IPS-20b (cell line): Measurements from ENCODE around the gene CDK19.
"Not testable (repeated sequence)": the region's sequence is repeated elsewhere in the genome, so short reads cannot be mapped to it uniquely, and the experiment has no call there.

Experiments
- H3K27ac ChIP-seq: one replicate; pipeline ENCODE4 v1.5.1; 2013; ENCODE audit warnings: low read length
- H3K27me3 ChIP-seq: 2 replicates; pipeline ENCODE4 v1.6.1; 2013; ENCODE audit warnings: mild to moderate bottlenecking, low read length, inconsistent platforms; ENCODE audit not compliant: insufficient read depth
- H3K36me3 ChIP-seq: 2 replicates; pipeline ENCODE4 v1.6.1; 2013; ENCODE audit warnings: low read depth, mild to moderate bottlenecking, inconsistent platforms, low read length, moderate library complexity; ENCODE audit not compliant: insufficient read depth
- H3K4me1 ChIP-seq: 2 replicates; pipeline ENCODE4 v1.6.1; 2013; ENCODE audit warnings: mild to moderate bottlenecking, control low read depth, inconsistent platforms, low read length, moderate library complexity; ENCODE audit not compliant: insufficient read depth
- H3K4me3 ChIP-seq: 2 replicates; pipeline ENCODE4 v1.5.1; 2013; ENCODE audit warnings: mild to moderate bottlenecking, low read length, inconsistent platforms
- H3K9ac ChIP-seq: 2 replicates; pipeline ENCODE4 v1.6.1; 2013; ENCODE audit warnings: low read depth, mild to moderate bottlenecking, inconsistent platforms, low read length, moderate library complexity
- H3K9me3 ChIP-seq: 2 replicates; pipeline ENCODE4 v1.6.1; 2013; ENCODE audit warnings: mild to moderate bottlenecking, low read depth, low read length, inconsistent platforms; ENCODE audit not compliant: insufficient read depth

Gene CDK19

DNA sequence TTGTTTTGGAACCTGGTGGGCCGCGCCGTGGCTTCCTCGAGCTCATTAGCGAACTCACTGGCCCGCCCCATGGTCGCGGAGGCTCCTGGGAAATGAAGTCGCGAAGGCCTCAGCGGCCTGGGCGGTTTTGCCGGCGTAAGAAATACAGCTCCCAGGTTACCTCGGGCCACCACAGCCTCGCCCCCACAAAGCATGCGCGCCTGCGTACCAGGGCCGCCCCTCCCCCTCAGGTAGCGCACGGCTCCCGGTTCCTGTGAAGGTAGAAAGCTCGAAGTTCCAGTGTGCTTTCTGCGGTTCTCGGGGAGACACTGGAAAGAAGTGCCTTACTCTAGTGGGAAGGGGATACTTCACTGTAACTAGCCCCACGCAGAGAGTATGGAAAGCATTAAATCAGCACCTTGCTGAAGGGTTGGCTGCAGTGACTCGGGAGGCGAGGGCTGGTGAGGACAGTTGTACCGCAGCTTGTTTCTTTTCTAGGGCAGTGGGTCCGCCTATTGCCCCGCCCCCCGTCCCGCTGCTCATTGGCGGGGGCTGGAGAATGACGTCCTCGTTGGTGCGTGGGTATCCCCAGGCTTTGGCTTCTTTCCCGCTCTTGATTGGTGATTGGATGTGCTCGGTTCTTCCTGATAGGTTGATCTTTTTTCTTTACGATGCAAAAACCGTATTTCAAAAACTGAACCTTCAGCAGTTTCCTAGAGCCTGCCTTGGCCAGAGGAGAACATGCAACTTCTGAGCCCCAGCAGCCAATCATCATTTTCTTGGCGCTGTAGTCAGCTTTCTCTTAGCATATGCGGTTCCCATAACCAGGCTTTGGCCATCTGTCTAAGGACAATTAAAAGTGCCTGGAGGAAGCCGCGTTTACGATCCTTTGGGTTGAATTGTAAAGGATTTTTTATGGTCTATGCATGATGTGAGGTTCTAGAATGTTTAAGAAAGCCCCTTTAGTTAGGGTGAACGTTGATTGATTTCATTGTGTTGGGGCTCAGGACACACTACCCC, at the start of gene CDK19:
CDK19 (minus strand) TSS at position 59 of the 999 bp plus-strand sequence. CDS start 333 bp downstream, outside the sequence.
- Histone ChIP-seq H3K9me3 (no peaks in the 10 kb centered on the region), H3K27me3 (no peaks in the 10 kb centered on the region), H3K4me1 (peaks cover 8% of the 10 kb centered on the region; the same call in 1 of the 2 replicates), H3K9ac (peak within 1 kb of the TSS; percentile 92), H3K4me3 (peak within 1 kb of the TSS; percentile 87), H3K36me3 (no peaks in the 10 kb centered on the region), H3K27ac (peak within 1 kb of the TSS; percentile 89)

DNA sequence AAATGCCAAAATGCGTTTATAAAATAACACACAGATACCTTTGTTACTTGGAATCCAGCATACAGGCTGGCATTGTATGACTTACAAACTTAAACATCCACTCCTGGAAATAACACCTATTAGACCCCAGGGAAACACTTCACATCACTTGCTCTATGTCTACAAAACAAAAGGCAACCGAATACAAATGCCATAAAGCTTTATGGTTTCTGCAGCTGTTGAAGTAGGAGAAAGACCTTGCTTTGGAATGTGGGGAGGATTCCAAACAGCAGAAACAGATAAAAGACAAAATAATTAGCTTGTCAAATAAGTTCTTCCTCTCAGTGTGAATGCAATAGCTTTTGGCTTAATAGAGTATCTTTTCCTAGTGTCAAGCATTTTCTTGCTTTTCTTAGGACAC, 49.6 kb upstream of the CDK19 start:
- peaks cover 12% of the 10 kb centered on the region for H3K4me1 ChIP-seq
- no peak overlapping the region for H3K4me3 ChIP-seq
- no peaks in the 10 kb centered on the region for H3K27me3 ChIP-seq
- H3K9ac ChIP-seq, result no peak overlapping the region
- no peaks in the 10 kb centered on the region for H3K36me3 ChIP-seq
- H3K27ac ChIP-seq, result no peak overlapping the region
- no peaks in the 10 kb centered on the region for H3K9me3 ChIP-seq

DNA sequence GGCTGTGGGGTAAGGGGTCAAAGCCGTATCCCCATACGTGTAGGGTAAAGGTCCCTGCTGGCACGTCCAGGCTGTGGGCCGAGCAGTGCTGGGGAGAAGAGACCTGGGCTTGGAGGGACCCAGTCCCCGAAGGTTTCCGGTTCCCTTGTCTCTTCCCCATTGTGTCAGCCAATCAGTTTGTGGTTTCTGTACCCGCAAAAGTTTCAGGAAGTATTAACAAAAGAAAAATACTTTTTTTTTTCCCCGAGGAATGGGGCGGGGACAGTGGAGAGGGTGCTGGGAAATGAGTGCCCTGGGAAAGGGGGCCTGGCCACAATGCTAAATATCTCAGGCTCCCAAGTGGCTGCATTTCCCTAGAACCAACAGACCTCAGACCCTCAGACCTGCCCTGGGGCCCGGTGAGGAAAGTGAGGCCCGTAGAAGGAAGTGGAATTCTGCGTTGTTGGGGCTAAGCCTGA, 44.1 kb upstream of the CDK19 start:
- H3K27ac ChIP-seq, result no peak overlapping the region
- no peaks in the 10 kb centered on the region for H3K4me1 ChIP-seq
- H3K27me3 ChIP-seq, result no peaks in the 10 kb centered on the region

DNA sequence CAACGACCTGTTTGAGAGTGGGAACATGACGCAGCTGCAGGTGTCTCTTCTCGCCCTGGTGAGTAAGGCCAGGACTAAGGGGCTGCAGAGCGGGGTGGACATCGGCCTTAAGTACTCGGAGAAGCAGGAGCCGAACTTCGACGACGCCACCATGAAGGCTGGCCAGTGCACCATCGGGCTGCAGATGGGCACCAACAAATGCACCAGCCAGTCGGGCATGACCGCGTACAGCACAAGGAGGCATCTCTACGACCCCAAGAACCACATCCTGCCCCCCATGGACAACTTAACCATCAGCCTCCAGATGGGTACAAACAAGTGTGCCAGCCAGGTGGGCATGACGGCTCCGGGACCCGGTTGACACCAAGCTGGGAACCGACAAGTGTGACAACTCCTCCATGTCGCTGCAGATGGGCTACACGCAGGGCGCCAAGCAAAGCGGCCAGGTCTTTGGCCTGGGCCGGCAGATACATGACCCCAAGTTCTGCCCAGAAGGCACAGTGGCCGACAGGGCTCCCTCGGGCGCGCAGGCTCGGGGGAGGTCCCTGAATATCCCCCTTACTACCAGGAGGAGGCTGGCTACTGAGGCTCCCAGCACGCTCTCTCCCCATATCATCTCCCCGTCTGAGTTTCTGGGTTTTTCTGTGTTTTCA, 43.4 kb upstream of the CDK19 start:
- no peaks in the 10 kb centered on the region for H3K9me3 ChIP-seq
- H3K9ac ChIP-seq, result no peak overlapping the region
- H3K4me1 ChIP-seq, result no peaks in the 10 kb centered on the region
- H3K4me3 ChIP-seq, result no peak overlapping the region
- no peaks in the 10 kb centered on the region for H3K36me3 ChIP-seq
- no peak overlapping the region for H3K27ac ChIP-seq
- no peaks in the 10 kb centered on the region for H3K27me3 ChIP-seq

More for the DNA sequence above, 44.1 kb upstream of the CDK19 start:
- H3K9me3 ChIP-seq, result no peaks in the 10 kb centered on the region
- H3K4me3 ChIP-seq, result no peak overlapping the region
- no peak overlapping the region for H3K9ac ChIP-seq
- no peaks in the 10 kb centered on the region for H3K36me3 ChIP-seq

DNA sequence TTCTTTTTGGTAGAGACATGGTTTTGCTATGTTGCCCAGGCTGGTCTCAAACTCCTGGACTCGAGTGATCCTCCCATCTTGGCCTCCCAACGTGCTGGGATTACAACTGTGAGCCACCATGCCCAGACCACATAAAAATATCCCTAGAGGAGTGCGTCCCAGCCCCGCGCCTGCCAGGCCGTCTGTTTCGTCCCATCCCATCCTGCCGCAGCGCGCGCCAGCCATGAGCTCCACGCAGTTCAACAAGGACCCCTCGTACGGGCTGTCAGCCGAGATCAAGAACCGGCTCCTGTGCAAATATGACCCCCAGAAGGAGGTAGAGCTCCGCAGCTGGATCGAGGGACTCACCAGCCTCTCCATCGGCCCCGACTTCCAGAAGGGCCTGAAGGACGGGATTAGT, 42.7 kb upstream of the CDK19 start:
- H3K27me3 ChIP-seq, result no peaks in the 10 kb centered on the region
- H3K36me3 ChIP-seq, result no peaks in the 10 kb centered on the region
- H3K9ac ChIP-seq, result no peak overlapping the region
- H3K27ac ChIP-seq, result no peak overlapping the region
- no peaks in the 10 kb centered on the region for H3K4me1 ChIP-seq
- H3K4me3 ChIP-seq, result no peak overlapping the region
- H3K9me3 ChIP-seq, result no peaks in the 10 kb centered on the region

DNA sequence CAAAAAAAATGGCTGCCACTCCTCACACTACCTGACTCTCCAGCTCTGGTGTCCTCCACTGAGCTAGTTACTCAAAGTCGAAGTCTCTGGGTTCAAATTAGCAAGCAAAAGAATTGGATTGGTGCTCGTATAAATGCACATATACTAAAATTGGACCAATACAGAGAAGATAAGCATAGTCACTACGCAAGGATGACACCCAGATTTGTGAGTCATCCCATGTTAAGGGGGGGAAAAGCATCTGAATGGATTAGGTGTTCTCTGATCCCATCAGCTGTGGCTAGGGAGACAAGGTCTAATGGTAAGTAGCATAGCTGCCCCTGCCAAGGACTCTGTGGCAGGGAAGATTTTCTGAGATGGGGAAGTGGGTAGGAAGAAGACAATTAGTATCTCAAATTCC, 41.0 kb upstream of the CDK19 start:
- no peak overlapping the region for H3K27ac ChIP-seq
- no peaks in the 10 kb centered on the region for H3K4me1 ChIP-seq
- no peak overlapping the region for H3K9ac ChIP-seq
- H3K27me3 ChIP-seq, result no peaks in the 10 kb centered on the region
- H3K36me3 ChIP-seq, result no peaks in the 10 kb centered on the region
- H3K9me3 ChIP-seq, result no peaks in the 10 kb centered on the region
- H3K4me3 ChIP-seq, result no peak overlapping the region

DNA sequence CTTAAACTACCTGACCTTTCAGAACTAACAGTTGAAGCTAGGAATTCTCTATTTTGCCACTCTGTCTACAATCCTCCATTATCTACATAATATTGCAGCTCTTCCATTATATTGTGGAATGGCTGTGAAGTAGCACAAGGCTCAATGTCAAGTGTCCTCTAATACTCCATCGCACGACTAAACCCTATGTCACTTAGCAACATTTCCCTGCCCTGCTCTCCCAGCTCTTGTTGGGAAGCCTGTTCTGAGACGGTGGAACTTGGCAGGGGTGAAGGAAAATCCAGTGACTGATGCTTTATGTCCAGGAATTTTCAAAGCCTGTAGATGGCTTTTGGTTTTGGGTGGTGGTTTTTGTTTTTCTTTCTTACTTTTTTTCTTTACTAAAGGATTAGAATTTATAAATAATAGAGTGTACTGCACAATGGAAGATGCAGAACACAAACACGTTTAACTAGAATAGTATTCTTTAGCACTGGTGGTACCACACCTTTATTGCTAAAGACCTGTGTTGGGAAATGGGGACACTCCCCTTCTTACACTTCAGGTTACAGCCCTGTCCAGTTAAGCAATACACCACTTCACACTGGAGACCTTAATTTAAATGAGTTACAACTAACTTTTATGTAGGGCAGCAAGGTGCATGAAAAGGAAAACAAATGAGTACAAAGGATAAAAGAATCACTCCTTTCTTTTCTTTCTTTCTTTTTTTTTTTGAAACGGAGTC, 38.6 kb upstream of the CDK19 start:
- Histone ChIP-seq H3K9me3 (no peaks in the 10 kb centered on the region), H3K27me3 (no peaks in the 10 kb centered on the region), H3K27ac (no peak overlapping the region), H3K4me1 (no peaks in the 10 kb centered on the region), H3K4me3 (no peak overlapping the region), H3K9ac (no peak overlapping the region), H3K36me3 (no peaks in the 10 kb centered on the region)

DNA sequence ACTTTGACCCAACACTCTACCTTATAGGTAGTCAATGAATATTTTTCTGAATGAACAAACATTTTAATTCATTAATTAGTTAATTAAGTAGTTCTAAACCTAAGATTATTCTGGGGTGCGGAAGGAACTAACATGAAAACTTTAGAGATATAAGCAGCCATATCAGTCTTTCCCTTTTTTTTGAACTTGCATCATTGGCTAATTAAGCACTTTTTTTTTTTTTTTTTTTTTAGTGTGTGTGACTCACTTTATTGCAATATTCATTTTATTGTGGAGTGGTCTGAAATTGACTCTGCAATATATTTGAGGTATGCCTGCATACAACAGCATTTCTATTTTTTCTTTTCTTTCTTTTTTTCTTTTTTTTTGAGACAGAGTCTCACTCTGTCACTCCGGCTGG, 37.5 kb upstream of the CDK19 start:
- no peaks in the 10 kb centered on the region for H3K4me1 ChIP-seq
- H3K27ac ChIP-seq, result no peak overlapping the region
- H3K4me3 ChIP-seq, result no peak overlapping the region
- no peaks in the 10 kb centered on the region for H3K9me3 ChIP-seq
- H3K9ac ChIP-seq, result no peak overlapping the region
- no peaks in the 10 kb centered on the region for H3K36me3 ChIP-seq
- H3K27me3 ChIP-seq, result no peaks in the 10 kb centered on the region

DNA sequence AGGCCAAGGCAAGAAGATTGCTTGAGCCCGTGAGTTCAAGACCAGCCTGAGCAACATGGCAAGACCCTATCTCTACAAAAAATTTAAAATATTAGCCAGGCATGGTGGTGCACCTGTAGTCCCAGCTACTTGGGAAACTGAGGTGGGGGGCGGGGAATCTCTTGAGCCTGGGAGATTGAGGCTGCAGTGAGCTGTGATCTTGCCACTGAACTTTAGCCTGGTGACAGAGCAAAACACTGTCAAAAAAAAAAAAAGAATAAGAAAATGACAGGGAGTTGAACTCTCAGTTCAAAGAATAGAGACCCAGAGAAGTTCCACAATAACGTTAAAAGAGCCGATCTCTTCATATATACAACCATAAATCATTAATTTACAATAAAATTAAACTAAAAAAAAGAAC, 34.5 kb upstream of the CDK19 start:
- Histone ChIP-seq H3K4me3 (no peak overlapping the region), H3K27ac (no peak overlapping the region), H3K36me3 (no peaks in the 10 kb centered on the region), H3K9me3 (no peaks in the 10 kb centered on the region), H3K4me1 (no peaks in the 10 kb centered on the region), H3K27me3 (no peaks in the 10 kb centered on the region), H3K9ac (no peak overlapping the region)

DNA sequence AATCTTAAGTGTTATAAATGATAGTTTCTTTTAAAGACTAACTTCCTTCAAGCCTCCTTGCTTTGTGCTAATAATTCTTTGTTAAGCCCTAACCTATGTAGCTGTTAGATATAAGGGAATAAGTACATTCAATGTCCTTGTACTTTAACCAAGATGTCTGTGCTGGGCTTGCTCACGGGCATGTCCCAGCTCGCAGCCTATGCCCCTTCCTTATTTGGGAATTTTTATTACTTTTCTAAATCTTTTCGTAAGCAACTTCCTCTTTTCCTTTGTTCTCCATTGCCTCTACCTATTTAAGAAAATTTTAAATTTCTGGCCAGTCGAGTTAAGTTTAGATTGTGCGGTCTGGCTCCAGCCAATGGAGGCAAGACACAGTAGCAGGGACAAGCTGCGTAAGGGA, 26.0 kb upstream of the CDK19 start:
- H3K27me3 ChIP-seq, result no peaks in the 10 kb centered on the region
- H3K36me3 ChIP-seq, result no peaks in the 10 kb centered on the region
- H3K9ac ChIP-seq, result no peak overlapping the region
- H3K27ac ChIP-seq, result no peak overlapping the region
- no peak overlapping the region for H3K4me3 ChIP-seq
- no peaks in the 10 kb centered on the region for H3K9me3 ChIP-seq
- H3K4me1 ChIP-seq, result no peaks in the 10 kb centered on the region

DNA sequence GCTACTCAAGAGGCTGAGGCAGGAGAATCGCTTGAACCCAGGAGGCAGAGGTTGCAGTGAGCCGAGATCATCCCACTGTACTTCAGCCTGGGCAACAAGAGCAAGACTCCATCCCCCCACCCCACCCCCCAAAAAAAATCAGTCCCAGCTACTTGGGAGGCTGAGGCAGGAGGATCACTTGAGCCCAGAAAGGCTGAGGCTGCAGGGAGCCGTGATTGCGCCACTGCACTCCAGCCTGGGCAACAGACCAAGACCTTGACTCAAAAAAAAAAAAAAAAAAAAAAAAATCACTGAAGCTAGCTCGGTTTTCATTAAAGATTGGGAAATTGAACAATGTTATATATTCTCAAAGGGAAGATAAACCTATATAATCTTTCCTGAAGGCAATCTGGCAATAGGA, 20.5 kb upstream of the CDK19 start:
- H3K27ac ChIP-seq, H3K27me3 ChIP-seq, H3K9ac ChIP-seq, H3K36me3 ChIP-seq, H3K4me1 ChIP-seq, H3K4me3 ChIP-seq, H3K9me3 ChIP-seq: not testable (repeated sequence)
